ENCODE data around the gene ISM1.

The ISM1 gene

DNA sequence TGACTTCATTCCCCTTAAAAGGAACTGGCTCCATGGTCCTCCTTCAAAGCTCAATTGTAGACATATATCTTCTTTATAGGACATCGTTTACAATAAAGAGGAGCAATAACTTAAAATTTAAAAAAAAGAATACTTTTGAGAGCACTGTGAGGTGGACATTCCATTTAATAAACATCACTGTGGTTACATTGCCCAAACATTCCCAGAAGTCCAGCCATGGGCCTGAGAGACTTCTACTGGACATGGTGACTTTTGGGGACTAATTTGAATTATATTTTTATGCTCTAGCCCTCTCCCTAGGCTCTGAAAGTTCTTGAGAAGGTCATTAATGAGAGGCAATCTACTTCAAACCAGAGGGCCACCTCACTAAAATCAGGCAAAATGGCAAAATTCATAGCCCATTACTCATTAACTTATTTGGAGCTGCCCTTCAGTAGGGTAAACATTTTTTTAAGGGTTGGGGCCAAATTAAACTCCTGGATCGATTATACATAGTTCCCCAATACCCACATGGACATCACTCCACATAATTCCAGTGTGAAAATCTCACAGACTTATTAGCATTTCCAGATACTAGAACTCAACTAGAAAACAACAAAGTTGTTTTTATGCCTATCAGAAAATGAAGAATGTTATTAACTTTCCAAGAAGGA, 17.1 kb downstream of the ISM1 start:
- Mint-ChIP-seq H3K4me3 (no peak overlapping the region), H3K4me1 (no peaks in the 10 kb centered on the region), H3K9me3 (no peaks in the 10 kb centered on the region), H3K36me3 (ENCODE audit: low read depth) (no peaks in the 10 kb centered on the region), H3K27ac (no peak overlapping the region), H3K27me3 (ENCODE audit: low read depth) (no peaks in the 10 kb centered on the region)
- TF ChIP-seq, protein P1, sequence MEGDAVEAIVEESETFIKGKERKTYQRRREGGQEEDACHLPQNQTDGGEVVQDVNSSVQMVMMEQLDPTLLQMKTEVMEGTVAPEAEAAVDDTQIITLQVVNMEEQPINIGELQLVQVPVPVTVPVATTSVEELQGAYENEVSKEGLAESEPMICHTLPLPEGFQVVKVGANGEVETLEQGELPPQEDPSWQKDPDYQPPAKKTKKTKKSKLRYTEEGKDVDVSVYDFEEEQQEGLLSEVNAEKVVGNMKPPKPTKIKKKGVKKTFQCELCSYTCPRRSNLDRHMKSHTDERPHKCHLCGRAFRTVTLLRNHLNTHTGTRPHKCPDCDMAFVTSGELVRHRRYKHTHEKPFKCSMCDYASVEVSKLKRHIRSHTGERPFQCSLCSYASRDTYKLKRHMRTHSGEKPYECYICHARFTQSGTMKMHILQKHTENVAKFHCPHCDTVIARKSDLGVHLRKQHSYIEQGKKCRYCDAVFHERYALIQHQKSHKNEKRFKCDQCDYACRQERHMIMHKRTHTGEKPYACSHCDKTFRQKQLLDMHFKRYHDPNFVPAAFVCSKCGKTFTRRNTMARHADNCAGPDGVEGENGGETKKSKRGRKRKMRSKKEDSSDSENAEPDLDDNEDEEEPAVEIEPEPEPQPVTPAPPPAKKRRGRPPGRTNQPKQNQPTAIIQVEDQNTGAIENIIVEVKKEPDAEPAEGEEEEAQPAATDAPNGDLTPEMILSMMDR (IDR thresholded peaks at IDR 0.05; ENCODE audit: unreplicated experiment in 3 of 3), result no peak

DNA sequence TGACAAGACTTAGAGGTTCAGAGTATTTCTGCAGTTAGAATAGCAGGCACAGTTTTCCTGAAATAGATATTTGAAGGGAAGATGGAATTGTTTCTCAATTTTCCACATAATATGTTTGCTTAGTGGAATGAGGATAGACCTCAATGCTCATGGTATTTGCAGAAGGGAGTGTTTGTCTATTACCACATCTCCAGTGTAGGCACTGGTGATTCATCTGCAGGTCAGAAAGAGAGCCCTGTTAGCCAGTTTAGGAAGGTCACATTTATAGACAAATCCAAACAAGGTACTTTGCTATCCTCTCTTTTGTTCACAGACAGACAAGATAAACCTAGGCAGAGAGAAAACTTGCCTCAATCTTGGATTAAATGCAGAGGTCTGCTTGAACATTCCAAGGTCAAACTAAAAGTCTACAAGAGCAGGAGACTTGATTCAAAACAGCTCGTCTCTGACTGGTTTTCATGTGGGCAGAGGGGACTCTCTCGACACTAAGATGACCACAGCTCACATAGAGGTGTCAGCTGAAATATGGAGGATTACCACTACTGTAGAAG, 22.8 kb downstream of the ISM1 start:
- TF ChIP-seq, protein P1 (IDR thresholded peaks at IDR 0.05; ENCODE audit: unreplicated experiment in 3 of 3), result no peak
- Mint-ChIP-seq H3K36me3 (ENCODE audit: low read depth) (peaks cover 3% of the 10 kb centered on the region), H3K9me3 (no peaks in the 10 kb centered on the region), H3K27ac (no peak overlapping the region), H3K27me3 (ENCODE audit: low read depth) (no peaks in the 10 kb centered on the region), H3K4me3 (no peak overlapping the region), H3K4me1 (no peaks in the 10 kb centered on the region)

DNA sequence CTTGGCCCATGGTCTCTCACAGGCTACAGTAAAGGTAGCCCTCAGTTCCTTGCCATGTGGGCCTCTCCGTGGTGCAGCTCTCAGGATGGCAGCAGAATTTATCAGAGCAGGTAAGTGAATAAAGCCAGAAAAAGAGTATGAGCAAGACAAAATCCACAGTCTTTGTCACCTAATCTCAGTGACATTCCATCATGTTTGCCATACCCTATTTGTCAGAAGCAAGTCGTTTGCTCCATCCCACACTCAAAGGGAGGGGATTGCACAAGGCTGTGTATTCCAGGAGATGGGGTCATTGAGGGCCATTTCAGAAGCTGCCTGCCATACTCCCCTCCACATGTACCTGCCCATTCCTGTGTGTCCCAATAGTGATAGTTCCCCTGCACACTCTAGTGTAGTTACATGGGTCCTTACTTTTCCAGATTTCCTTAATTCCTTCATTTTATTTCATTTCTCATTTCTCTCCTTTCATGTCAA, 24.2 kb downstream of the ISM1 start:
- Mint-ChIP-seq H3K27ac (no peak overlapping the region), H3K4me1 (peaks cover 7% of the 10 kb centered on the region), H3K4me3 (no peak overlapping the region), H3K9me3 (no peaks in the 10 kb centered on the region), H3K27me3 (ENCODE audit: low read depth) (no peaks in the 10 kb centered on the region), H3K36me3 (ENCODE audit: low read depth) (peaks cover 4% of the 10 kb centered on the region)
- TF ChIP-seq, protein P1 (IDR thresholded peaks at IDR 0.05; ENCODE audit: unreplicated experiment in 3 of 3), result no peak

DNA sequence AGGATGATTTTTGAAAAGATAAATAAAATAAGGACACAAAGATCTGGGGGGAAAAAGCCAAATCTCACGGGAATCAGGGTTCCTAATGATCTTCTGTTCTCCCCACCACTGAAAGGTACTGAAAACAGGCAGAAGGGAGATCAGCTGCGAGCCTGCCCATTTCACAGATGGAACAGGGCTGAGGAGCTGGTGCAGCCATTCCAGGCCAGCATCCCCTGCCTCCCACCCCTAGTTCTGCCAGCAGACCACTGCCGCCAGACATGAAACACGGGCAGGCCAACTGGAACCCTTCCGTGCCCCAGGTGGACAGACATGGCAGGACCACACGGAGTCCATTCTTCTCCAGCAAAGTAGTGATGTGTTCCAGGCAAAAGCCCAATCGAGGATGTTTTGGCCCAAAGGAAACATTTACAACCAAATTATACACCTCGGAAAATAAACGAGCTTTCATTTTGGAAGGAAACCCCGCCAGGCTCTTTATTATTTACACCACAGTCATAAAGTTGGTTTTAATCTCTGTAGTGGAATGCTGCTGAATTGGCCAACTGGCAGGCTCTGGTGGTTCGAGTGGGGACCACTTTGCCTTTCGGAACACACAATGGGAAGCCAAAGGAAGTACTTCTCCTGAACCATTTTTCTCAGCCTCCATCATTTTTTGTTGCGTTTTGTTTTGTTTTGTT, 28.2 kb downstream of the ISM1 start:
- Mint-ChIP-seq H3K27me3 (ENCODE audit: low read depth) (no peaks in the 10 kb centered on the region), H3K9me3 (no peaks in the 10 kb centered on the region), H3K4me3 (no peak overlapping the region), H3K36me3 (ENCODE audit: low read depth) (peaks cover 4% of the 10 kb centered on the region), H3K4me1 (peaks cover 23% of the 10 kb centered on the region), H3K27ac (peak overlapping the region in 1 of 3 experiments; percentile 81)
- TF ChIP-seq, protein P1 (IDR thresholded peaks at IDR 0.05; ENCODE audit: unreplicated experiment in 3 of 3), result no peak

DNA sequence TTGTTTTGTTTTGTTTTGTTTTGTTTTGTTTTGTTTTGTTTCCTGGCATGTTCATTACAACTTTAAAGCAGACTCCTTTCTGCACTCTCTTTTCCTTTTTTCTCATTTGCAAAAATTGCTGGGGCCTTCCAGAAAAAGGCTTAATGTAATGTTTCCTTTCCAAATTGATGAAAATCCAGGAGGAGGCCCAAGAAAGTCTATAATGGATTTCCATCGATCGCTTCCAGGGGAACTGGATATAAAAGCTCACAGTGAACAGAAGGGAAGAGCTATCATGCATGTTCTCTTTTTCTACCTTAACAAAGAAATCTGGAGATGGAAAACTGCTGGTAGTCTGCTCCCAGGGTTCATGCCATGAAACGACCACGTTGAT, 28.7 kb downstream of the ISM1 start:
- Mint-ChIP-seq H3K27me3 (ENCODE audit: low read depth) (no peaks in the 10 kb centered on the region), H3K9me3 (no peaks in the 10 kb centered on the region), H3K4me1 (peaks cover 23% of the 10 kb centered on the region), H3K4me3 (no peak overlapping the region), H3K27ac (peak overlapping the region in 1 of 3 experiments; percentile 81), H3K36me3 (ENCODE audit: low read depth) (peaks cover 4% of the 10 kb centered on the region)
- TF ChIP-seq, protein P1 (IDR thresholded peaks at IDR 0.05; ENCODE audit: unreplicated experiment in 3 of 3), result no peak
